HG03439 (cell line): Measurements from ENCODE around the gene USP27X.
A peak's percentile ranks its signal among the peaks of the same experiment; 100 is the strongest.

Source experiments
- ATAC-seq: cut with Tn5 transposase; IDR thresholded peaks from one replicate; pipeline ENCODE4 v1.9.1; 2021; ENCODE audit warnings: mild to moderate bottlenecking, moderate library complexity; ENCODE audit not compliant: unreplicated experiment

USP27X gene

GRCh38 chrX:49880668-49881067, 1.4 kb downstream of the USP27X start:
- ATAC-seq = no peak

GRCh38 chrX:49884290-49884862, 5.1 kb downstream of the USP27X start:
- ATAC-seq = peak; percentile 61

GRCh38 chrX:49892542-49892941, 13.3 kb downstream of the USP27X start:
- ATAC-seq = no peak

DNA sequence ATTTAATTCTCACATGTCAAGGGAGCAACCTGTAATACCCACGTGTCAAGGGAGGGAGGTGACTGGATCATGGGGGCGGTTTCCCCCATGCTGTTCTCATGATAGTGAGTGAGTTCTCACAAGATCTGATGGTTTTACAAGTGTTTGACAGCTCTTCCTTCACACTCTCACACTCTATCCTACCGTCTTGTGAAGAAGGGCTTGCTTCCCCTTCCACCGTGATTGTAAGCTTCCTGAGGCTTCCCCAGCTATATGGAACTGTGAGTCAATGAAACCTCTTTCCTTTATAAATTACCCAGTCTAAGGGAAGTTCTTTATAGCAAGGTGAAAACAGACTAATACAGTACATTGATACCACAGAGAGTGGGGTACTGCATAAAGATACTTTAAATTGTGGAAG, 17.7 kb downstream of the USP27X start:
- no peak for ATAC-seq

- ATAC-seq = no peak
Observed at GRCh38 chrX:49901048-49901447, 21.8 kb downstream of the USP27X start.

DNA sequence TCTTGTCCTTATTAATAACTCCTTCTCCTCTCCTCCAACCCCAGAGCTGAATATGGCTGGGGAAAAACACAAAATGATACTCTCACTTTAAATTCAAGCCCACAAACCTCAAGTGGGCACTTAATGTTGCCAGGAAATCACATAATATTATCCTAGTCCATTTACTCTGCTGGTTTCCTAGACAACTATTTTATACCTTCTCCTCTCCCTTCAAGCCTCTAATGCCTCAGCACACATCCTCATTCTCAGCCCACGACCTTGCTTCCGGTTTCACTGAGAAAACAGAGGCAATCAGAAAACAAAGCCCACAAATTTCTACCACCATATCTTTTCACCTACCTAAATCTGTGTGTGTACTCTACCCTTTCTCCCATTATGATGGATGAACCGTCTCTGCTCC, 31.1 kb downstream of the USP27X start:
- ATAC-seq = no peak

- ATAC-seq = no peak
Observed at GRCh38 chrX:49912086-49912485, 32.8 kb downstream of the USP27X start.

- no peak for ATAC-seq
Observed at GRCh38 chrX:49912861-49913260, 33.6 kb downstream of the USP27X start.

DNA sequence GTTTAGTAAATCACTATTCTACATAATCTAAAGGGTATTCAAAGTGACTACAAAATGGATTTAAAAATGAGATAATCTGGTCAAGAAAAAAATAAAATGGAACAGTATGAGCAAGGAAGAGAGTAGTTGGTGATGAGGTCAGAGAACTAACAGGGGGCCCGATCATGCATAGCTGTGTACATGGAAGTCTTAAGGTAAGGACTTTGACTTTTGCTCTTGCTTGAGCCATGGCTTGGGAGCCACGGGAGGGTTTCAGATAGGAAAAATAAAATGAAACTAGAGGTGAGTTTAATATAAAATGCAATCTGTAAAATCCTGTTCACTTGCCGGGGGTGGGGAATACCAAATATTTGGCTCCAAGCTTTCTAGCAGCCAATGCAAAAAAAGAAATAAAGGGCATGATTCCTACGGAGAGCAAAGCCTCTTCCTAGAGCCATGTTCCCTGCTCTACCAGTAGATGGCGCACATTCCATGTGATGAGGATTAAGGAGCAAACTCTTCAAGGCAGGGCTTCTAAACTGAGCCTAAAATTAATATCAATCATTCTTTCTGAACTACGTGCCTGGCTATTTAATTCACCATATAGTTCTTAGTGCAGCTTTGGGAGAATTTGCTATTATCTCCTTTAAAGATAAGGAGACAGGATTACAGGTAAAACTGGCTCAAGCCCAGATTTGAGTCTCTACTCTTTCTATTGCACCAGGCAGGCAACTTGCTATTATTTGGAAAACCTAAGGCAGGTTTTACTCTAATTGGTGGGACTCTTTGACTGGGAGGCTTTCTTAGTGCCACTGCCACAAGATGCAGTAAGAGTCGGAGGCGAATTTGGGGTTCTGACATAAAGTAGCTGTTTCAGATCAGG, 36.3 kb downstream of the USP27X start:
- peak; percentile 75 for ATAC-seq

DNA sequence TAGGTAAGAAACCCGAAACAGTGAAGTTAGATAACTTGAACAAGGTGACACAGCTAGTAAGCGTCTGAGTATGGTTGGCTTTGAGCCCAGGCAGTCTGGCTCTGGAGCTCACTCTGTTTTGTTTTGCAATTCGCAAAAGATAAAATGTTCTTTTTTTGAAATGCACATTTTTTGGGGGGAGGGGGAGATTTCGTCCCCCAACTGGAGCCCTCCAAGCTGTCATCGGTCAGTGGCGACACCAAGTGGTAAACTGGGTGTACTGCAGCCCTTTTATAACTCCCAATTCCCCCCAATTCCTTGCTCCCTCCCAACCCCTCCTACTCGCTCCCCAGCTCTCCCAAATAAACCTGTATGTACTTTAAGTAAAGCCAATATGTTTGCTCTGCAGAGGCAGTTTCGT, 40.3 kb downstream of the USP27X start:
- ATAC-seq = no peak

- no peak for ATAC-seq
Observed at GRCh38 chrX:49921109-49921508, 41.8 kb downstream of the USP27X start.

DNA sequence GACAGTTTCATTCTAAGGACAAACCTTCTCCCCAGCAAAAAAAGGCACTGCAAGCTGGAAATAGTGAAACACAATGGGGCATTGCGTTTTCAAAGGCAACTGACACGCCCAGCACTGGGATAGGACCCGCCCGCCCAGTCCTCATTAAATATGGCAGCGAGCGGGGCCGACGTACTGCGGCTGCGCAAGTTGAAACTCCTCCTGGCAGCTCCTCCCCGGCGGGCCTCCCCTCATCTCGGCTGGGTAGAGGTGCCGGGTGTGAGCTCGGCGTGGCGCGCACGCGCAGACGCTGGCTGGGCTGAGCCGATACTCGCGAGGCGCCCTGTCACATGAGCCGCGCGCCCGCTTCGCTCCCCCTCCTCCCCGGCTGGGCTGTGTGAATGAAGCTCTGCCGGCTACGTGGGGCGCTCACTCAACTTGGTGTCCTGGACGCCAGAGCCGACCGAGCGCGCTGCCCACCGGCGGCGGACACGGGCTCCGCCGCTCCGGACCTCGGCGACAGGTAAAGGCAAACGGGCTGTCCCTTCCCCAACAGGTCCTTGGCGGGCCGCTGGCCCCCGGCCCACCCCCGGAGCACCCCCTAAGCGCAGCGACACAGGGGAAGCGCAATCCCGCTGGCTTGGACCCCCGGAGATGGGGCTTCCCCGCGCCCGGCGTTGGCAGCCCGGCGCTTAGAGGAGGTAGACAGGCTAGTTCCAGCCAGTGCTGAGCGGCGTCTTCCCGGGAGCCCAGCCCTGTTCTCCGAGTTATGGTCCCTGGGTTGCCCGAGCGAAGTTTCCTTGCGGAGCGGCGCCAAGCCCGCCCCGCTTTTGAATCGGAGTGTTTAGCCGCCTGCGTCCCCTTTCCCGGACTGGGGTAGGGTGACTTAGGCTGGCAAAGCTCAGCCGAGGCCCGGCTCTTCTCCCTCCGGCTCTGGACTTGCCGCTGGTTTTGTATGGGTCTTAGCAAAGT, 43.3 kb downstream of the USP27X start, which contains the start of gene CLCN5:
CLCN5 (plus strand) TSS at position 306 of the 951 bp plus-strand sequence. CDS start 2,703 bp downstream, outside the sequence.
- peak; percentile 96 for ATAC-seq

DNA sequence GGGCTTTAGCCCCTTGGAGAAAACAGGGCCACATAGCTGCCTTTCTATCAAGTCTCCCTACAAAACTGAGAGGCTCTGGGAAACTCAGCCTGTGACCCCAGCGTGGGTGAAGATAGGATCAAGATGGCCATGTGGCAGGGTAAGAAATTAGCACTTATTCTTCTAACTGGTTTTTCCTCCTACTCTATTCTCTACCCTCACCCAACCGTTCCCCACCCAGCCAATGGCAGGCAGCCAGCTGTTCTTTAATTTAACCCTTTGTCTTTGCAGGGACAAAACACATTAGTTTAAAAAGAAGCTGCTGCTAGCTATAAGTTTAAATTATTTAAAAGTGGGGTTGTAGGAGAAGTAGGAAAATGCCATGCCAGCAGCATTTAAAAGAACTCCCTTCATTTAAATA, 45.9 kb downstream of the USP27X start:
- no peak for ATAC-seq

DNA sequence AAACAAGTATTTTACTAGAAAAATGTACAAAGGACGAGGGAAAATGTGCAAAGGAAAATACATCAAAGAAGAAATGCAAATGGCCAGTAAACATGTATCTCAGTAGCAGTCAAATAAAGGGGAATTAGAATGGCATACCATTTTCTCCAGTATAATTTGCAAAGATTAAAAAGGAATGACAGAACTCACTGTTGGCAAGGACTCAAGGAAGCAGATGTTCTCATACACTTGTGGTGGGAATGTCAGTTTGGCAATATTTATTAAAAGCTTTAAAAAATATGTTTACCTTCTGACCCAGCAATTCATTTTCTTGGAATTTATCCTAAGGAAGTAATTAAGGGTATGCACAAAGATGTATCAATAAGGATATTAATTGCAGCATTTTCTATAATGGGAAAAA, 50.8 kb downstream of the USP27X start:
- no peak for ATAC-seq
